GM19324 (cell line): ENCODE measurements around the gene THTPA.

Source experiments
- ATAC-seq: cut with Tn5 transposase; IDR thresholded peaks from one replicate; pipeline ENCODE4 v1.9.1; 2021; ENCODE audit warnings: mild to moderate bottlenecking, moderate library complexity; ENCODE audit not compliant: unreplicated experiment, low FRiP score

THTPA gene

GRCh38 chr14:23555882-23556699 is at the start of gene THTPA:
Gene THTPA (plus strand): TSS chr14:23556271. CDS start chr14:23556758, 487 bp downstream.
- peak; percentile 85 for ATAC-seq

- ATAC-seq = no peak
Observed at GRCh38 chr14:23512156-23512555, 43.9 kb upstream of the THTPA start.

GRCh38 chr14:23513005-23513817 is 42.9 kb upstream of the THTPA start:
- ATAC-seq = no peak

- no peak for ATAC-seq
Observed at GRCh38 chr14:23513818-23514643, 42.0 kb upstream of the THTPA start.

- ATAC-seq = no peak
Observed at GRCh38 chr14:23514644-23514957, 41.5 kb upstream of the THTPA start.

- no peak for ATAC-seq
Observed at GRCh38 chr14:23517650-23518326, 38.3 kb upstream of the THTPA start.

GRCh38 chr14:23518709-23519108 is 37.4 kb upstream of the THTPA start:
- ATAC-seq = no peak

- ATAC-seq = no peak
Observed at GRCh38 chr14:23520899-23521533, 35.1 kb upstream of the THTPA start.

GRCh38 chr14:23521785-23522640 is 34.1 kb upstream of the THTPA start:
- no peak for ATAC-seq

- ATAC-seq = no peak
Observed at GRCh38 chr14:23522643-23523198, 33.4 kb upstream of the THTPA start.

GRCh38 chr14:23523229-23524016 is 32.6 kb upstream of the THTPA start:
- no peak for ATAC-seq

GRCh38 chr14:23524954-23525353 is 31.1 kb upstream of the THTPA start:
- no peak for ATAC-seq

GRCh38 chr14:23525611-23526010 is 30.5 kb upstream of the THTPA start:
- ATAC-seq = no peak

- no peak for ATAC-seq
Observed at GRCh38 chr14:23528555-23528954, 27.5 kb upstream of the THTPA start.

GRCh38 chr14:23529016-23529415 is 27.1 kb upstream of the THTPA start:
- no peak for ATAC-seq

- no peak for ATAC-seq
Observed at GRCh38 chr14:23530375-23531055, 25.6 kb upstream of the THTPA start.

GRCh38 chr14:23531391-23531790 is 24.7 kb upstream of the THTPA start:
- no peak for ATAC-seq
